Esophagus squamous epithelium (tissue), 5 donors: ENCODE measurements around the gene SOX11. TPM values are rescaled to one million over a fixed set of nuclear protein-coding genes. Genes with fewer than 3 reads are reported as not detected.

Source experiments
- DNase-seq: peaks from one replicate; lab custom pipeline; 2025; lab: John Stamatoyannopoulos, UW
- H3K27ac ChIP-seq, 4 donors: fragments of 200-600 bp; sonication (generic); one replicate each; pipeline ENCODE4 v1.5.1; 2016 to 2019; ENCODE audit warnings: mild to moderate bottlenecking in 1 of 4
- H3K27me3 ChIP-seq, 4 donors: fragments of 200-600 bp; sonication (generic); 1 replicate in 3 of 4; 2 replicates in 1 of 4; pipeline versions ENCODE4 v1.5.1 to v1.6.0; 2017 to 2021; ENCODE audit warnings: antibody characterized with exemption in 1 of 4
- H3K36me3 ChIP-seq, 3 donors: fragments of 200-600 bp; sonication (generic); one replicate each; pipeline ENCODE4 v1.5.1; 2016 to 2019
- H3K4me1 ChIP-seq, 3 donors: fragments of 200-600 bp; sonication (generic); one replicate each; pipeline ENCODE4 v1.5.1; 2017 to 2019
- H3K4me3 ChIP-seq, 4 donors: fragments of 200-600 bp; sonication (generic); 1 replicate in 3 of 4; 2 replicates in 1 of 4; pipeline ENCODE4 v1.5.1; 2016 to 2019; ENCODE audit warnings: mild to moderate bottlenecking in 2 of 4, moderate library complexity in 1 of 4
- H3K9me3 ChIP-seq, 3 donors: fragments of 200-600 bp; sonication (generic); one replicate each; pipeline ENCODE4 v1.5.1; 2016 to 2019
- POLR2A ChIP-seq, 4 donors: fragments of 450-650 bp; IDR thresholded peaks; one replicate each; pipeline ENCODE4 v1.6.1; 2017; ENCODE audit warnings: antibody characterized with exemption in 4 of 4, mild to moderate bottlenecking in 4 of 4, moderate library complexity in 3 of 4
- WGBS, 2 donors: methylation state at CpG; one replicate each; pipeline ENCODE4 v1.1.5; 2018; 5-methylcytosine and 5-hydroxymethylcytosine counted together
- intact Hi-C: fragments of 100-400 bp; cut with DNase I; formaldehyde crosslinking; loops from one replicate; pipeline ENCODE4 v1.15.0; 2022
- total RNA-seq, 4 donors: library from RNA; depleted of rRNA; stranded (reverse); fragments of >200 nt; gene quantifications; one replicate each; pipeline ENCODE4 v1.1.0, GENCODE V29; 2016
- TF ChIP-seq, protein P1 (sequence below), 6 experiments: fragments of 450-650 bp in 4 of 6; fragments of 200-600 bp in 2 of 6; sonication (generic) in 2 of 6; IDR thresholded peaks; one replicate each; pipeline ENCODE4 v1.5.1; 2016 to 2019; ENCODE audit warnings: antibody characterized with exemption in 6 of 6, mild to moderate bottlenecking in 4 of 6, moderate library complexity in 4 of 6
- donor health status: DM: yes; HTN: yes; CAD: no.

SOX11 gene
- total RNA-seq, 4 donors from 2014 or later = not detected

DNA sequence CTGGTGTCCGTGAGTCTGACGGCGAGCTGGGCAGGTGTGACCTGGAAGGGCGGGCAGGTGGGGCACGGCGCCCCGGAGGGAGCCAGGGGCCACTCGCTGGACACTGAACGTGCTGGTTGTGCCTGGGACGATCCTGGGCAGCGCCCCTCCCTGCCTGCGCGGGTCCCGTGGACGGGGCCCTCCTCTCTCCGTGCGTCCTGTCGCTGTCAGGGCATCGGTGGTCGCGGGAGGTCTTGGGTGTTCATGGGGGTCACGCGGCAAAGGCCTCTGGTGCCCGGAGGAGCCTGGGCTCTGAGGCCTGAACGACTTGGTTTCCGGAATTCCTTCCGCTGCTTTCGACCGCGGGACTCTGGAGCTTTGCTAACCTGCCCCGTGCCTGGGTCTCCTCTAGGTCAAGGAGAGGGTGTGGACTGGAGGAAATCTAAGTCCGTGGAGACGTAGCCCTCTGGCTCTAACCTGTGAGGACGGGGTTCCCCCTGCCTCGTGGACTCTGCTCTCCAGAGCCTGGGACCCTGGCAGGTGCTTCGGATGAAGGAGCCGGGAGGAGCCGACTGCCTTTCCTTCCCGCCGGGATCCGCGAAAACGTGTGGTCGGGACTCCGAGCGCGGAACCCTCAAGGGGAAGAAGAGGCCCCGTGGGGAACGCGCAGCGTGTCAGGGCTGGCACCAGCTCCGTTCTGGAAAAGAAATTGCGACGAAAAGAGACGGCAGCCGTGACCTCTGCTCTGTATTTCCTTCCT is 14.7 kb downstream of the SOX11 start:
- DNase-seq = no peak
- intact Hi-C loops = no loop called here

GRCh38 chr2:5710615-5711014 is 18.4 kb downstream of the SOX11 start:
- no peak for DNase-seq
- 67 to 74% methylated on average over 6 of the region's 6 CpGs for WGBS, 2 donors
- intact Hi-C loops = no loop called here
- no peak for TF ChIP-seq POLR2A (IDR thresholded peaks at IDR 0.05)
- TF ChIP-seq, protein P1, sequence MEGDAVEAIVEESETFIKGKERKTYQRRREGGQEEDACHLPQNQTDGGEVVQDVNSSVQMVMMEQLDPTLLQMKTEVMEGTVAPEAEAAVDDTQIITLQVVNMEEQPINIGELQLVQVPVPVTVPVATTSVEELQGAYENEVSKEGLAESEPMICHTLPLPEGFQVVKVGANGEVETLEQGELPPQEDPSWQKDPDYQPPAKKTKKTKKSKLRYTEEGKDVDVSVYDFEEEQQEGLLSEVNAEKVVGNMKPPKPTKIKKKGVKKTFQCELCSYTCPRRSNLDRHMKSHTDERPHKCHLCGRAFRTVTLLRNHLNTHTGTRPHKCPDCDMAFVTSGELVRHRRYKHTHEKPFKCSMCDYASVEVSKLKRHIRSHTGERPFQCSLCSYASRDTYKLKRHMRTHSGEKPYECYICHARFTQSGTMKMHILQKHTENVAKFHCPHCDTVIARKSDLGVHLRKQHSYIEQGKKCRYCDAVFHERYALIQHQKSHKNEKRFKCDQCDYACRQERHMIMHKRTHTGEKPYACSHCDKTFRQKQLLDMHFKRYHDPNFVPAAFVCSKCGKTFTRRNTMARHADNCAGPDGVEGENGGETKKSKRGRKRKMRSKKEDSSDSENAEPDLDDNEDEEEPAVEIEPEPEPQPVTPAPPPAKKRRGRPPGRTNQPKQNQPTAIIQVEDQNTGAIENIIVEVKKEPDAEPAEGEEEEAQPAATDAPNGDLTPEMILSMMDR (IDR thresholded peaks at IDR 0.05) = no peak
- Histone ChIP-seq H3K27me3 (peaks cover 0 to 2% (median 0%) of the 10 kb centered on the region in 4 donors), H3K27ac (no peak overlapping the region), H3K36me3 (no peaks in the 10 kb centered on the region), H3K9me3 (peaks cover 0 to 3% (median 0%) of the 10 kb centered on the region in 3 donors), H3K4me1 (no peaks in the 10 kb centered on the region), H3K4me3 (no peak overlapping the region)

More for the DNA sequence above, 14.7 kb downstream of the SOX11 start:
- H3K9me3 ChIP-seq = peaks cover 0 to 3% (median 0%) of the 10 kb centered on the region in 3 donors
- no peaks in the 10 kb centered on the region for H3K4me1 ChIP-seq
- H3K4me3 ChIP-seq = no peak overlapping the region
- no peak for TF ChIP-seq POLR2A (IDR thresholded peaks at IDR 0.05)
- TF ChIP-seq, protein P1 (IDR thresholded peaks at IDR 0.05) = no peak
- peaks cover 0 to 35% (median 0%) of the 10 kb centered on the region in 4 donors for H3K27me3 ChIP-seq
- no peak overlapping the region for H3K27ac ChIP-seq
- H3K36me3 ChIP-seq = no peaks in the 10 kb centered on the region
- WGBS, 2 donors = 89% methylated on average over 24 to 36 of the region's 56 CpGs

GRCh38 chr2:5713101-5713500 is 20.9 kb downstream of the SOX11 start:
- intact Hi-C loops = no loop called here
- DNase-seq = no peak
- TF ChIP-seq, protein P1 (IDR thresholded peaks at IDR 0.05) = no peak
- TF ChIP-seq POLR2A (IDR thresholded peaks at IDR 0.05) = no peak
- 38 to 62% methylated on average over 2 of the region's 2 CpGs for WGBS, 2 donors
- H3K9me3 ChIP-seq = no peaks in the 10 kb centered on the region
- H3K36me3 ChIP-seq = no peaks in the 10 kb centered on the region
- no peak overlapping the region for H3K4me3 ChIP-seq
- H3K27me3 ChIP-seq = peaks cover 0 to 5% (median 0%) of the 10 kb centered on the region in 4 donors
- no peak overlapping the region for H3K27ac ChIP-seq
- H3K4me1 ChIP-seq = no peaks in the 10 kb centered on the region

DNA sequence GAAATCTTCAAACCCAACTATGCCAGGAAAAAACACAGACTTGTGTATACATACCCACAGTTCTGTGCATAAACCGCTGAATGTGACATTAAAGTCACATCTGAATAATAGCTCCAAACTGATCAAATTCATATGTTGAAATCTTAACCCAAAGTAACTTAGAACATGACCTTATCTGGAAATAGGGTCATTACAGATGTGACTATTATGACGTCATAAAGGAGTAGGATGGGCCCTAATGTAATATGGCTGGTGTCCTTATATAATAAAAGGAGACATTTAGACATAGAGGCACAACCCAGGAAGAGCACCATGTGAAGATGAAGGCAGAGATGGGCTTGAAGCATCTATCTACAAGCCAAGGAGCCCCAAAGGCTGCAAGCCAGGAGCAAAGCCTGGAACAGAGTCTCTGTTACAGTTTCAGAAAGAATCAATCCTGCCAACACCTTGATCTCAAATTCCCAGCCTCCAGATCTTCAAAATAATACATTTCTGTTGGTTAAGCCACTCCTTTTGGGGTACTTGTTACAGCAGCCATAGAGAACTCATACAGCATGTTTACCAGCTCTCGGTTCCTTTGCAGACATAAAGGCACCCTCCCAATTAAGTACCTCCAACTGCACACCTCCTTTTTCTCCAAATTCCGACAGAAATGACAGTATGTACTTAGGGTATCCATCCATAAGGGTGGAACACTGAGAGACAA is 27.6 kb downstream of the SOX11 start:
- intact Hi-C loops = no loop called here
- TF ChIP-seq, protein P1 (IDR thresholded peaks at IDR 0.05) = no peak
- TF ChIP-seq POLR2A (IDR thresholded peaks at IDR 0.05) = no peak
- no peaks in the 10 kb centered on the region for H3K9me3 ChIP-seq
- no peaks in the 10 kb centered on the region for H3K36me3 ChIP-seq
- WGBS, 2 donors = 58 to 72% methylated on average over 4 of the region's 4 CpGs
- H3K4me3 ChIP-seq = no peak overlapping the region
- H3K4me1 ChIP-seq = no peaks in the 10 kb centered on the region
- peaks cover 0 to 11% (median 0%) of the 10 kb centered on the region in 4 donors for H3K27me3 ChIP-seq
- no peak for DNase-seq
- H3K27ac ChIP-seq = no peak overlapping the region

GRCh38 chr2:5720426-5720825 is 28.2 kb downstream of the SOX11 start:
- intact Hi-C loops = no loop called here
- 51 to 63% methylated on average over 7 of the region's 7 CpGs for WGBS, 2 donors
- TF ChIP-seq, protein P1 (IDR thresholded peaks at IDR 0.05) = no peak
- TF ChIP-seq POLR2A (IDR thresholded peaks at IDR 0.05) = no peak
- no peak overlapping the region for H3K27ac ChIP-seq
- H3K9me3 ChIP-seq = no peaks in the 10 kb centered on the region
- no peaks in the 10 kb centered on the region for H3K4me1 ChIP-seq
- H3K36me3 ChIP-seq = no peaks in the 10 kb centered on the region
- H3K27me3 ChIP-seq = peaks cover 0 to 11% (median 0%) of the 10 kb centered on the region in 4 donors
- H3K4me3 ChIP-seq = no peak overlapping the region
- no peak for DNase-seq
